HEK293 (cell line): ENCODE data around the gene RSRP1.
"Not testable (repeated sequence)": the region's sequence is repeated elsewhere in the genome, so short reads cannot be mapped to it uniquely, and the experiment has no call there.

ENCODE experiments used
- CTCF ChIP-seq: fragments of 450-650 bp; formaldehyde crosslinking; IDR thresholded peaks from 2 replicates; pipeline ENCODE4 v1.5.1; 2016; ENCODE audit warnings: missing biosample characterization, missing genetic modification characterization
- KLF17 ChIP-seq: fragments of 450-650 bp; formaldehyde crosslinking; IDR thresholded peaks from 2 replicates; pipeline ENCODE4 v1.5.1; 2016; ENCODE audit warnings: missing biosample characterization, missing genetic modification characterization
- ZNF335 ChIP-seq: fragments of 450-650 bp; formaldehyde crosslinking; conservative IDR thresholded peaks from 2 replicates; pipeline ENCODE4 v1.5.1; 2016; ENCODE audit warnings: missing biosample characterization, missing genetic modification characterization
- ZNF404 ChIP-seq: fragments of 450-650 bp; formaldehyde crosslinking; IDR thresholded peaks from 2 replicates; pipeline ENCODE4 v1.5.1; 2017; ENCODE audit warnings: missing biosample characterization, missing genetic modification characterization
- ZSCAN18 ChIP-seq: fragments of 450-650 bp; formaldehyde crosslinking; IDR thresholded peaks from 2 replicates; pipeline ENCODE4 v1.5.1; 2016; ENCODE audit warnings: missing biosample characterization, missing genetic modification characterization

DNA sequence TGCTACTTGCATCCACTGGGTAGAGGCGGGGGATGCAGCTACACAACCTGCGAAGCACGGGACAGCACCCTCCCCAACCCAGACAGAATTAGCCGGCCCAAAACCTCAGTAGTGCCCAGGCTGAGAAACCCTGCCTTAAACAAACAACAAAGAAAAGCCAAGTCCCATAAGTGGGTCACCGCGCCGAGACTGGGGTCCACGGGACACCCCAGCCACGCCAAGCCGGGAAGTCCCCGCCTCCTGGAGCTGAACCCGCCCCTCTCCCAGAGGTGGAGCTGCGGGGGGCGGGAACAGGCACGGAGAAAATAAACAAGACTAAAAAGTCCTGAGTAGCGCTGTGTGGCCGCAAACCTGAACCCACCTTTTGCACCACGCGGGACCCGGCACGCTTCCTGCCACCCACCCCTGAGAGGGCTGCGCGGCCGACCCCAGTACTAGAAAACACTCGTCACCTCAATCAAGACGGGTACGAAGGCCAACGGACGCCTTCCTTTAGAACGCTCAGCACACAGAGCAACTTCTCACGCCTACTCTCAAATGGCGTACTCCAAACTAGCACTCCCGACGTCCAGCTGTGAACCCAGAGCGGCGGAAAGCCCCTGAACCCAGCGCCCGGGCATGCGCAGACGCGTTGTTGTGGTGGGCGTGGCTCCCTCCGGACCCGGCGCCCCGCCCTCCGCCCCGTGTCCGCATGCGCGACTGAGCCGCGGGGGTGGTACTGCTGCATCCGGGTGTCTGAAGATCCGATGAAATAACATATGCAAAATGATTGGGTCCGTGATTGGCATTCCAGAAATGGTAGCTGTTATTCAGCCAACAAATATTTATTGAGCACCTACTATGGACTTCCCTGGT is 20.3 kb upstream of the RSRP1 start:
- not testable (repeated sequence) for TF ChIP-seq ZSCAN18, CTCF, ZNF335, ZNF404, KLF17 (tag by site-specific recombination)
